AG10803 (cell line): Measurements from ENCODE around the gene TTC21A.
"Not testable (repeated sequence)": the region's sequence is repeated elsewhere in the genome, so short reads cannot be mapped to it uniquely, and the experiment has no call there.

ENCODE experiments used
- DNase-seq: peaks from one replicate; pipeline ENCODE4 v3.0.0; 2010; ENCODE audit warnings: low read depth
- H3K4me3 ChIP-seq: 2 replicates; pipeline ENCODE4 v1.5.1; 2011; ENCODE audit warnings: mild to moderate bottlenecking, low read length, control low read depth
- CTCF ChIP-seq: conservative IDR thresholded peaks from 2 replicates; pipeline ENCODE4 v1.5.1; 2011; ENCODE audit warnings: mild to moderate bottlenecking, low read length, control low read depth, inconsistent platforms

The TTC21A gene

GRCh38 chr3:39107388-39108199 is at the start of gene TTC21A, which contains the start of gene GORASP1:
Gene TTC21A, plus strand, starts transcription at chr3:39107680. Its CDS starts 158 bp downstream, at chr3:39107838.
Gene GORASP1, minus strand, starts transcription at chr3:39107627. Its CDS starts 86 bp downstream, at chr3:39107541.
- peak within 1 kb of the TSS; percentile 95 for H3K4me3 ChIP-seq
- TF ChIP-seq CTCF, result no peak
- DNase-seq, result peak; percentile 86

GRCh38 chr3:39061228-39061627 is 46.3 kb upstream of the TTC21A start:
- DNase-seq, H3K4me3 ChIP-seq: not testable (repeated sequence)

- TF ChIP-seq CTCF, result no peak
- H3K4me3 ChIP-seq, result no peak overlapping the region
- no peak for DNase-seq
These were observed 45.3 kb upstream of the TTC21A start for GRCh38 chr3:39062180-39062579.

- DNase-seq, result no peak
- no peak for TF ChIP-seq CTCF
- H3K4me3 ChIP-seq, result no peak overlapping the region
These were observed 44.3 kb upstream of the TTC21A start for GRCh38 chr3:39063143-39063542.

- peak; percentile 79 for DNase-seq
- no peak for TF ChIP-seq CTCF
- no peak overlapping the region for H3K4me3 ChIP-seq
These were observed 42.8 kb upstream of the TTC21A start for GRCh38 chr3:39064646-39065045.

- peak; percentile 64 for TF ChIP-seq CTCF
- peak; percentile 57 for DNase-seq
- H3K4me3 ChIP-seq, result no peak overlapping the region
These were observed 42.3 kb upstream of the TTC21A start for GRCh38 chr3:39065197-39065596.

GRCh38 chr3:39067286-39067685 is 40.2 kb upstream of the TTC21A start:
- no peak overlapping the region for H3K4me3 ChIP-seq
- no peak for TF ChIP-seq CTCF

More at GRCh38 chr3:39067286-39067685, 40.2 kb upstream of the TTC21A start:
- peak; percentile 12 for DNase-seq
